ENCODE data around the gene GJB5. TPM values are rescaled to one million over a fixed set of nuclear protein-coding genes. Genes with fewer than 3 reads are reported as not detected.

The GJB5 gene
- total and polyA plus RNA-seq, 5 donors = not detected

GRCh38 chr1:34745666-34746065 lies 9.2 kb upstream of the GJB5 start:
- no peak overlapping the region for H3K4me3 ChIP-seq (ENCODE audit: low read length)
- DNase-seq (no peak), ATAC-seq (no peak)
- H3K4me1 ChIP-seq (ENCODE audit: control insufficient read depth, insufficient read depth, low read length) = peaks cover 2% of the 10 kb centered on the region
- H3K27ac ChIP-seq (ENCODE audit: low read length) = no peak overlapping the region
- no peaks in the 10 kb centered on the region for H3K9me3 ChIP-seq (ENCODE audit: control insufficient read depth, low read length)
- H3K27me3 ChIP-seq (ENCODE audit: control insufficient read depth, insufficient read depth) = no peaks in the 10 kb centered on the region
- intact Hi-C loops (cut with DNase I) = loop anchor here in 2 of 4 donors (10.0 kb wide), 3 partner anchors 291 to 1111 kb away; no protein-coding TSS in a partner anchor
- 77% methylated on average over 5 of the region's 5 CpGs for WGBS

DNA sequence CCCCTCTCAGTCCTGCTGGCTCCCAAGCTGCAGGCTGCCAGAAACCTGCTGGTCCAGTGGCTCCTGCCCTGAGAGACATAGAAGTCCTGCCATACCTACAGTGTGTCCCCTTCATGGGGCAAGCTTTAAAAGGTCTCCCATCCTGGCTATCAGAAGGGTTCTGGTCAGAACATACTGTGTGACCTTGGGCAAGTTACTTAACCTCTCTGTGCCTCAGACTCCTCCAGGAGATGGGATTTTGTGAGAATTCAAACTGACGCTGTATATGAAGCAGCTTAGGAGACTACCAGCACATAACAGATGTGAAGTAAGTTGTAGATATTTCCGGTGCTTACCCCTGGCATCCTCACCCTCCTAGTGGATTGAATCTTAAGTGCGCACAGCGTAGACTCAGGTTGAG lies 8.7 kb upstream of the GJB5 start:
- H3K27me3 ChIP-seq (ENCODE audit: control insufficient read depth, insufficient read depth) = no peaks in the 10 kb centered on the region
- peaks cover 2% of the 10 kb centered on the region for H3K4me1 ChIP-seq (ENCODE audit: control insufficient read depth, insufficient read depth, low read length)
- no peaks in the 10 kb centered on the region for H3K9me3 ChIP-seq (ENCODE audit: control insufficient read depth, low read length)
- DNase-seq = no peak
- H3K4me3 ChIP-seq (ENCODE audit: low read length) = no peak overlapping the region
- no peak overlapping the region for H3K27ac ChIP-seq (ENCODE audit: low read length)
- intact Hi-C loops (cut with DNase I) = loop anchor here in 2 of 4 donors (10.0 kb wide), 3 partner anchors 291 to 1111 kb away; no protein-coding TSS in a partner anchor
- ATAC-seq = no peak
- 84% methylated on average over 4 of the region's 4 CpGs for WGBS

DNA sequence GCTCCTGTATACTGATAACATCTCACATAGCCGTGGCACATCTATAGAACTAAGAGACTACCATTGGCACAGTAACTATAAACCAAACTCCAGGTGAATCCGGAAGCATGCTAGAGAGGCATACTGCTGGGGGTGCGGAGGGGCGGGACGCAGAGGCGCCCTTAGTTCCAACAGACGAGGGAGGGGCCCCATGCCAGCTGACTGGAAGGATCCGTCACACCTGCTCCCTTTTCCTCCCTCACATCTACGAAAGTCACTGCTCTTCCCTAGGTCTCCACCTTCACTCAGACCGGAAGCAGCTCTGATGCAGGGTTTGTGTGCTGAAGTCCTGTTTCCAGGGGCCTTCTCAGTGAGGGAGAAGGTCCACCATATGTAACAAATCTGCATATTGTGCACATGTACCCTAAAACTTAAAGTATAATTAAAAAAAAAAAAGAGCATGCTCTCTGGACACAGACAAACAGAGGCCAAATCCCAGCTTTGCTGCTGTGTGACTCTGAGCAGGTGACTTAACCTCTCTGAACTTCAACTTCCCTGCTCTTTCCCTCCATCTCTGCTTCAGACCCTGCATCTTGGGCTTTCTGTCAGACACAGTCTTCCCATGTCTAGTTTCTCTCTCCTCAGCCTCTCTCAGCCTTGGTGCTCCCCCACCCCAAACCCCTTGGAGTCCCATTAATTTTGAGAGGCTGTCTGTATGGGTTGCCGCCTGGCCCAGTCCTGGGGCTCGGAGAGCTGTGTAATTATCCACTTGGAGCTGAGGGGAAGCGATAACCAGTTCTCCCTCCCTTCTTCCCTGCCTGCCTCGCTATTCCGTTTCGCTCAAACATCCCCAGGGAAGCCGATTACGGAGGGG lies 7.8 kb upstream of the GJB5 start:
- intact Hi-C loops (cut with DNase I) = loop anchor here in 2 of 4 donors (10.0 kb wide), 3 partner anchors 292 to 1112 kb away; no protein-coding TSS in a partner anchor
- H3K27me3 ChIP-seq (ENCODE audit: control insufficient read depth, insufficient read depth) = no peaks in the 10 kb centered on the region

GRCh38 chr1:34747638-34747941 lies 7.3 kb upstream of the GJB5 start:
- no peak overlapping the region for H3K27ac ChIP-seq (ENCODE audit: low read length)
- no peak overlapping the region for H3K4me3 ChIP-seq (ENCODE audit: low read length)
- H3K27me3 ChIP-seq (ENCODE audit: control insufficient read depth, insufficient read depth) = no peaks in the 10 kb centered on the region
- intact Hi-C loops (cut with DNase I) = loop anchor here in 2 of 4 donors (10.0 kb wide), 3 partner anchors 293 to 1113 kb away; no protein-coding TSS in a partner anchor
- 57% methylated on average over 6 of the region's 6 CpGs for WGBS
- no peak for ATAC-seq
- H3K4me1 ChIP-seq (ENCODE audit: control insufficient read depth, insufficient read depth, low read length) = peaks cover 2% of the 10 kb centered on the region
- H3K9me3 ChIP-seq (ENCODE audit: control insufficient read depth, low read length) = no peaks in the 10 kb centered on the region
- no peak for DNase-seq

More for the DNA sequence above, 7.8 kb upstream of the GJB5 start:
- ATAC-seq (no peak), DNase-seq (no peak)
- H3K27ac ChIP-seq (ENCODE audit: low read length) = no peak overlapping the region
- H3K4me3 ChIP-seq (ENCODE audit: low read length) = no peak overlapping the region
- H3K9me3 ChIP-seq (ENCODE audit: control insufficient read depth, low read length) = no peaks in the 10 kb centered on the region
- H3K4me1 ChIP-seq (ENCODE audit: control insufficient read depth, insufficient read depth, low read length) = peaks cover 2% of the 10 kb centered on the region
- WGBS = 56% methylated on average over 18 of the region's 18 CpGs

- intact Hi-C loops (cut with DNase I) = loop anchor here in 2 of 4 donors (10.0 kb wide), 3 partner anchors 295 to 1115 kb away; no protein-coding TSS in a partner anchor
- Histone ChIP-seq H3K27ac (ENCODE audit: low read length) (no peak overlapping the region), H3K4me3 (ENCODE audit: low read length) (no peak overlapping the region), H3K4me1 (ENCODE audit: control insufficient read depth, insufficient read depth, low read length) (peaks cover 2% of the 10 kb centered on the region), H3K9me3 (ENCODE audit: control insufficient read depth, low read length) (no peaks in the 10 kb centered on the region), H3K27me3 (ENCODE audit: control insufficient read depth, insufficient read depth) (no peaks in the 10 kb centered on the region)
- 18% methylated on average over 8 of the region's 8 CpGs for WGBS
- DNase-seq (no peak), ATAC-seq (no peak)
Measured at GRCh38 chr1:34749992-34750391, 4.9 kb upstream of the GJB5 start.

GRCh38 chr1:34750610-34751009 lies 4.2 kb upstream of the GJB5 start:
- Histone ChIP-seq H3K27ac (ENCODE audit: low read length) (no peak overlapping the region), H3K27me3 (ENCODE audit: control insufficient read depth, insufficient read depth) (no peaks in the 10 kb centered on the region), H3K4me1 (ENCODE audit: control insufficient read depth, insufficient read depth, low read length) (peaks cover 2% of the 10 kb centered on the region), H3K9me3 (ENCODE audit: control insufficient read depth, low read length) (no peaks in the 10 kb centered on the region), H3K4me3 (ENCODE audit: low read length) (no peak overlapping the region)
- intact Hi-C loops (cut with DNase I) = no loop called here
- DNase-seq (no peak), ATAC-seq (no peak)
- WGBS = 86% methylated on average over 5 of the region's 5 CpGs

GRCh38 chr1:34753163-34753562 lies 1.7 kb upstream of the GJB5 start:
- H3K27me3 ChIP-seq (ENCODE audit: control insufficient read depth, insufficient read depth) = no peaks in the 10 kb centered on the region
- ATAC-seq (no peak), DNase-seq (no peak)
- H3K9me3 ChIP-seq (ENCODE audit: control insufficient read depth, low read length) = no peaks in the 10 kb centered on the region
- no peak overlapping the region for H3K27ac ChIP-seq (ENCODE audit: low read length)
- H3K4me3 ChIP-seq (ENCODE audit: low read length) = no peak overlapping the region
- 80% methylated on average over 3 of the region's 3 CpGs for WGBS
- H3K4me1 ChIP-seq (ENCODE audit: control insufficient read depth, insufficient read depth, low read length) = peaks cover 2% of the 10 kb centered on the region
- intact Hi-C loops (cut with DNase I) = no loop called here

DNA sequence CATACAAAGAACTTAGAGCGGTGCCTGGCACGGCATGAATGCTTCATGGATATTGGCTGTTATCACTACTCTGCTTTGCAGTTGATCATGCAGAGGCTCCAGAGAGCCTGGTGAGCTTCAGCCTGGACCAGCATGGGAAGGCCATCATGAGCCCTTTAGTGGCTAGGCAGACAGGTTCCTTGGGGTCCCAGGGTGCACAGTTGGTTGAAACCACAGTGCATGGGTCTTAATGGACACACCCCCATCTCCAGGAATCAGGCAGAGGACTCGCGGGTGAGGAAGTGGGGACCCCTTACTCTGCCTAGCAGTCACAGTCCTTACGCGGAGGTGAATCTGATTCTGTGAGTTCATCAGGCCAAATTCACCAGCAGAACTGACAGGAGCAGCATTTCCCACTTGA lies 1.1 kb downstream of the GJB5 start:
- H3K4me1 ChIP-seq (ENCODE audit: control insufficient read depth, insufficient read depth, low read length) = no peaks in the 10 kb centered on the region
- no peak overlapping the region for H3K4me3 ChIP-seq (ENCODE audit: low read length)
- H3K27ac ChIP-seq (ENCODE audit: low read length) = no peak overlapping the region
- intact Hi-C loops (cut with DNase I) = no loop called here
- DNase-seq (no peak), ATAC-seq (no peak)
- H3K9me3 ChIP-seq (ENCODE audit: control insufficient read depth, low read length) = no peaks in the 10 kb centered on the region
- H3K27me3 ChIP-seq (ENCODE audit: control insufficient read depth, insufficient read depth) = no peaks in the 10 kb centered on the region
- 92% methylated on average over 6 of the region's 6 CpGs for WGBS

DNA sequence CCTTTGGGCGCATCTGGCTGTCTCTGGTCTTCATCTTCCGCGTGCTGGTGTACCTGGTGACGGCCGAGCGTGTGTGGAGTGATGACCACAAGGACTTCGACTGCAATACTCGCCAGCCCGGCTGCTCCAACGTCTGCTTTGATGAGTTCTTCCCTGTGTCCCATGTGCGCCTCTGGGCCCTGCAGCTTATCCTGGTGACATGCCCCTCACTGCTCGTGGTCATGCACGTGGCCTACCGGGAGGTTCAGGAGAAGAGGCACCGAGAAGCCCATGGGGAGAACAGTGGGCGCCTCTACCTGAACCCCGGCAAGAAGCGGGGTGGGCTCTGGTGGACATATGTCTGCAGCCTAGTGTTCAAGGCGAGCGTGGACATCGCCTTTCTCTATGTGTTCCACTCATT lies 2.5 kb downstream of the GJB5 start:
- intact Hi-C loops (cut with DNase I) = no loop called here
- H3K27ac ChIP-seq (ENCODE audit: low read length) = no peak overlapping the region
- no peak overlapping the region for H3K4me3 ChIP-seq (ENCODE audit: low read length)
- no peaks in the 10 kb centered on the region for H3K9me3 ChIP-seq (ENCODE audit: control insufficient read depth, low read length)
- DNase-seq (no peak), ATAC-seq (no peak)
- H3K4me1 ChIP-seq (ENCODE audit: control insufficient read depth, insufficient read depth, low read length) = no peaks in the 10 kb centered on the region
- WGBS = 87% methylated on average over 21 of the region's 21 CpGs
- H3K27me3 ChIP-seq (ENCODE audit: control insufficient read depth, insufficient read depth) = no peaks in the 10 kb centered on the region

DNA sequence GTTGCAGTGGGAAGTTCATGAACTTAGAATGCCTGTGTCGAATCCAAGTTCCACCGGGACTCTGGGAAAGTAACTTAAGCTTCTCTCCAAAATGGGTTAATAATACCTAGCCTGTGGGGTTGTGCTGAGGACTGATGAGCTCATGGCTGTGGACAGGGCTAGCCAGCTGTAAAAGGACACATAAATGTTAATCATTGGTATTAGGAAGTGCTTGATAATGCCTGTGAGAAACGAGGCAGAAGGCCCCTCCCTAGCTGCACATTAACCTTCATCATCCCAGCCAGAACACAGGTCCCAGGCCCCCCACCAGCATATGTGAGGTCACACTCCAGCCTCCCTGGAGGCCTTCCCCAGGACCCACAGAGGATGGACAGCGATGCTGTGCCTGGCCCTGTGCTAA lies 3.9 kb downstream of the GJB5 start:
- DNase-seq (no peak), ATAC-seq (no peak)
- H3K27me3 ChIP-seq (ENCODE audit: control insufficient read depth, insufficient read depth) = no peaks in the 10 kb centered on the region
- H3K4me1 ChIP-seq (ENCODE audit: control insufficient read depth, insufficient read depth, low read length) = no peaks in the 10 kb centered on the region
- intact Hi-C loops (cut with DNase I) = no loop called here
- no peak overlapping the region for H3K4me3 ChIP-seq (ENCODE audit: low read length)
- no peak overlapping the region for H3K27ac ChIP-seq (ENCODE audit: low read length)
- 69% methylated on average over 4 of the region's 4 CpGs for WGBS
- no peaks in the 10 kb centered on the region for H3K9me3 ChIP-seq (ENCODE audit: control insufficient read depth, low read length)

GRCh38 chr1:34759503-34760357 lies 4.9 kb downstream of the GJB5 start, which contains the start of gene GJB4:
Gene GJB4, plus strand, starts transcription at chr1:34759740. Its CDS starts 1,515 bp downstream, at chr1:34761255.
- Histone ChIP-seq H3K27ac (ENCODE audit: low read length) (no peak within 1 kb of the TSS), H3K4me3 (ENCODE audit: low read length) (no peak within 1 kb of the TSS), H3K27me3 (ENCODE audit: control insufficient read depth, insufficient read depth) (no peaks in the 10 kb centered on the region), H3K4me1 (ENCODE audit: control insufficient read depth, insufficient read depth, low read length) (no peaks in the 10 kb centered on the region), H3K9me3 (ENCODE audit: control insufficient read depth, low read length) (no peaks in the 10 kb centered on the region)
- no peak for ATAC-seq
- 59% methylated on average over 10 of the region's 10 CpGs for WGBS
- DNase-seq = no peak
- intact Hi-C loops (cut with DNase I) = no loop called here

Data from right cardiac atrium (tissue), 5 donors.